Endothelial cell of umbilical vein (primary cell): Measurements from ENCODE around the gene SYT14. TPM values are rescaled to one million over a fixed set of nuclear protein-coding genes. Genes with fewer than 3 reads are reported as not detected.
"Not testable (repeated sequence)": the region's sequence is repeated elsewhere in the genome, so short reads cannot be mapped to it uniquely, and the experiment has no call there.

Experiments
- BruUV-seq: library from RNA; stranded (reverse); fragments of 400-500 nt; replicated peaks from 2 replicates; lab custom pipeline; 2021; lab: Mats Ljungman, UMichigan
- CTCF ChIA-PET: fragments of 300-600, 350-600 bp; sonication (Branson Sonifier 250); formaldehyde crosslinking; loops from one replicate; lab custom pipeline; 2021; ENCODE audit warnings: antibody characterized with exemption, inconsistent platforms; lab: Charles Lee
- POLR2A ChIA-PET: fragments of 300-600, 350-600 bp; sonication (Branson Sonifier 250); formaldehyde crosslinking; loops from one replicate; lab custom pipeline; 2021; ENCODE audit warnings: antibody characterized with exemption, inconsistent platforms; lab: Charles Lee
- DNase-seq: peaks from one replicate; pipeline ENCODE4 v3.0.0-alpha.2; 2011; ENCODE audit warnings: low read depth, low spot score
- FAIRE-seq: peaks from 2 replicates; lab custom pipeline; 2011; peaks lifted over from hg19 to GRCh38; lab: Jason Lieb, UNC
- H2AFZ ChIP-seq: 2 replicates; pipeline ENCODE4 v1.6.0; 2012; ENCODE audit warnings: low read depth, low read length, control low read depth, inconsistent platforms
- H3K27ac ChIP-seq: 2 replicates; pipeline ENCODE4 v1.5.1; 2011; ENCODE audit warnings: low read depth, mild to moderate bottlenecking, control low read depth, low read length, moderate library complexity; ENCODE audit not compliant: insufficient read depth
- H3K27me3 ChIP-seq, 2 experiments: 2 replicates each; pipeline versions ENCODE4 v1.6.0 to v1.6.1; 2011; ENCODE audit warnings: low read length in 2 of 2, mixed read lengths in 1 of 2; ENCODE audit not compliant: control insufficient read depth in 2 of 2, insufficient read depth in 2 of 2
- H3K36me3 ChIP-seq, 2 experiments: 2 replicates in 1 of 2; 3 replicates in 1 of 2; pipeline ENCODE4 v1.5.1; 2011; ENCODE audit warnings: low read length in 2 of 2, mild to moderate bottlenecking in 1 of 2, moderate library complexity in 1 of 2; ENCODE audit not compliant: control insufficient read depth in 2 of 2, insufficient read depth in 2 of 2; ENCODE audit errors: extremely low read depth in 1 of 2
- H3K4me1 ChIP-seq: 3 replicates; pipeline ENCODE4 v1.5.1; 2011; ENCODE audit warnings: mild to moderate bottlenecking, low read length; ENCODE audit not compliant: control insufficient read depth, insufficient read depth; ENCODE audit errors: extremely low read depth
- H3K4me2 ChIP-seq: 2 replicates; pipeline ENCODE4 v1.6.1; 2011; ENCODE audit warnings: low read length, control low read depth, mixed read lengths; ENCODE audit not compliant: insufficient read depth
- H3K4me3 ChIP-seq, 3 experiments: fragments of 200-600 bp in 1 of 3; sonication (generic), shearing (Covaris generic) in 1 of 3; replicated peaks in 1 of 3; 2 replicates each; pipeline ENCODE4 v1.5.1; 2011 to 2016; ENCODE audit warnings: control low read depth in 3 of 3, low read length in 3 of 3, mild to moderate bottlenecking in 2 of 3, inconsistent platforms in 1 of 3, low read depth in 1 of 3, moderate library complexity in 1 of 3; ENCODE audit not compliant: insufficient read depth in 1 of 3
- H3K79me2 ChIP-seq: 2 replicates; pipeline ENCODE4 v1.6.0; 2012; ENCODE audit warnings: low read length, inconsistent platforms; ENCODE audit not compliant: control insufficient read depth, insufficient read depth
- H3K9ac ChIP-seq: replicated peaks from 2 replicates; pipeline ENCODE3; 2011; ENCODE audit warnings: low read length, control low read depth; ENCODE audit not compliant: insufficient read depth; ENCODE audit errors: extremely low read depth
- H3K9me1 ChIP-seq: replicated peaks from 3 replicates; pipeline ENCODE4 v1.6.0; 2011; ENCODE audit warnings: mild to moderate bottlenecking, low read length; ENCODE audit not compliant: control insufficient read depth, insufficient read depth; ENCODE audit errors: extremely low read depth
- H3K9me3 ChIP-seq: replicated peaks from 2 replicates; pipeline ENCODE4 v1.5.1; 2012; ENCODE audit warnings: low read length, inconsistent platforms; ENCODE audit not compliant: control insufficient read depth, insufficient read depth
- H4K20me1 ChIP-seq: replicated peaks from 2 replicates; pipeline ENCODE3; 2011; ENCODE audit warnings: mild to moderate bottlenecking, low read length; ENCODE audit not compliant: control insufficient read depth, insufficient read depth; ENCODE audit errors: extremely low read depth
- CTCF ChIP-seq, 2 donors: IDR thresholded peaks; 1 replicate in 1 of 2; 2 replicates in 1 of 2; pipeline ENCODE4 v1.5.1; 2011; ENCODE audit warnings: low read length in 2 of 2, mild to moderate bottlenecking in 2 of 2, moderate library complexity in 2 of 2, control low read depth in 1 of 2, inconsistent platforms in 1 of 2, low read depth in 1 of 2; ENCODE audit not compliant: insufficient read depth in 1 of 2; ENCODE audit errors: extremely low read depth in 1 of 2
- EZH2 ChIP-seq: IDR thresholded peaks from 2 replicates; pipeline ENCODE4 v1.6.1; 2012; ENCODE audit warnings: borderline replicate concordance, low read depth, mild to moderate bottlenecking, moderate library complexity, low read length, inconsistent platforms; ENCODE audit not compliant: severe bottlenecking
- FOS ChIP-seq: IDR thresholded peaks from 2 replicates; pipeline ENCODE4 v1.6.1; 2011; ENCODE audit warnings: mild to moderate bottlenecking, low read length, moderate library complexity, borderline replicate concordance; ENCODE audit not compliant: insufficient read depth
- GATA2 ChIP-seq: IDR thresholded peaks from 2 replicates; pipeline ENCODE4 v1.7.0; 2011; ENCODE audit warnings: low read depth, mild to moderate bottlenecking, moderate library complexity, mixed read lengths, low read length; ENCODE audit not compliant: insufficient read length, insufficient read depth
- JUN ChIP-seq: IDR thresholded peaks from 2 replicates; pipeline ENCODE4 v1.6.1; 2011; ENCODE audit warnings: borderline replicate concordance, low read depth; ENCODE audit not compliant: insufficient read length, insufficient read depth
- MAX ChIP-seq: IDR thresholded peaks from 2 replicates; pipeline ENCODE4 v1.6.1; 2011; ENCODE audit not compliant: insufficient read depth, insufficient read length
- POLR2A ChIP-seq: IDR thresholded peaks from 2 replicates; pipeline ENCODE4 v1.6.1; 2012; ENCODE audit warnings: low read depth, mild to moderate bottlenecking, control low read depth, low read length
- POLR2AphosphoS5 ChIP-seq: IDR thresholded peaks from 2 replicates; pipeline ENCODE4 v1.6.1; 2012; ENCODE audit warnings: low read depth, mild to moderate bottlenecking, control low read depth, low read length, moderate library complexity; ENCODE audit not compliant: insufficient read depth
- dilution Hi-C: fragments of 300-500 bp; cut with MboI; formaldehyde crosslinking; loops from one replicate; pipeline ENCODE4 v1.15.0; 2019; ENCODE audit warnings: low sequenced_read_pairs; ENCODE audit not compliant: extremely low pct_ligation_motif_present
- intact Hi-C: fragments of 100-400 bp; cut with micrococcal nuclease; formaldehyde crosslinking; loops from one replicate; pipeline ENCODE4 v1.10.0; 2022
- polyA plus RNA-seq, 4 experiments: library from polyadenylated mRNA; depleted of rRNA in 3 of 4; stranded (reverse) in 3 of 4; unstranded in 1 of 4; fragments of >200 nt; gene quantifications; 2 replicates each; pipeline versions ENCODE4 v1.2.1 to v1.2.3, GENCODE V29; 2011 to 2012; ENCODE audit warnings: missing spikeins in 1 of 4
- total RNA-seq: library from RNA; stranded (reverse); gene quantifications from 2 replicates; pipeline ENCODE4 v1.2.3, GENCODE V29; 2021

Gene SYT14
- total and polyA plus RNA-seq, 2 donors (not counting 3 experiments of a cell fraction or from before 2014, with no cell fraction given): 0.08 to 0.18 TPM

DNA sequence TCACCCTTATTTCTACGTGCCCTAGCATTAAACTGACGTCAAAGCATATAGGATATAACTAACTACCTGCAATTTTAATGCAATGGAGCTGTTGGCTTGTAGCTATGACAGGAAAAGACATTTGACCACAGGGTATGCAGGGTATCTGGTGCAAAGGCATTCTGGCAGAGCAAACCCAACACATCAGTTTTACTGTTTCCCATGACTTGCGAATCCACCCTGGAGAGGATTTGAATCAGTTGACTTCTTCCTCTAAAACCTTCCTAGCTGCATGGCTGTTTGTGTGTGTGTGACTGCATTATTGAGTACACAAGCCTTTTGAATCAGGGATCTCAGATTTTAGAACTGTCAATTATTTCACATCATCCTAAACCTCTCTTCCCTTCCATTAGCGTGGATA lies 41.7 kb upstream of the SYT14 start:
- Histone ChIP-seq H3K4me1 (peaks cover 19% of the 10 kb centered on the region), H3K27me3 (no peaks in the 10 kb centered on the region), H3K36me3 (no peaks in the 10 kb centered on the region), H3K27ac (peak overlapping the region; percentile 77), H4K20me1 (no peaks in the 10 kb centered on the region), H3K9me3 (no peaks in the 10 kb centered on the region), H3K4me2 (no peak overlapping the region), H3K9me1 (no peaks in the 10 kb centered on the region), H2AFZ (no peak overlapping the region), H3K4me3 (no peak overlapping the region), H3K79me2 (no peaks in the 10 kb centered on the region), H3K9ac (no peak overlapping the region)
- DNase-seq: no peak
- FAIRE-seq: peak; percentile 58
- dilution Hi-C loops (no loop called here), intact Hi-C loops (no loop called here)
- POLR2A ChIA-PET: no interaction called here
- CTCF ChIA-PET: interaction anchor here (0.8 to 3.8 kb wide), 11 partner anchors 10 to 221 kb away, joined by 3 to 19 read pairs (median 3); partner anchors contain the start of gene G0S2
- no TSS peak for BruUV-seq
- TF ChIP-seq JUN (no peak), GATA2 (no peak), EZH2 (no peak), FOS (no peak), POLR2A (no peak), POLR2AphosphoS5 (no peak), CTCF (IDR thresholded peaks at IDR 0.05; ENCODE audit: extremely low read depth in 1 of 2, insufficient read depth in 1 of 2, low read depth in 1 of 2, low read length in 2 of 2) (no peak), MAX (no peak)

- H3K36me3 ChIP-seq, intact Hi-C loops, BruUV-seq, CTCF ChIA-PET, H3K4me2 ChIP-seq, H4K20me1 ChIP-seq, FAIRE-seq, POLR2A ChIA-PET, DNase-seq, dilution Hi-C loops, H3K9me1 ChIP-seq, H2AFZ ChIP-seq, H3K27me3 ChIP-seq, H3K9ac ChIP-seq, H3K27ac ChIP-seq, H3K9me3 ChIP-seq, H3K79me2 ChIP-seq, H3K4me3 ChIP-seq: not testable (repeated sequence)
- peaks cover 19% of the 10 kb centered on the region for H3K4me1 ChIP-seq
These were observed 39.7 kb upstream of the SYT14 start for GRCh38 chr1:209898271-209898670.

GRCh38 chr1:209898851-209899250 lies 39.2 kb upstream of the SYT14 start:
- H3K9me3 ChIP-seq, H3K9ac ChIP-seq, intact Hi-C loops, CTCF ChIA-PET, POLR2A ChIA-PET, H3K9me1 ChIP-seq, dilution Hi-C loops, BruUV-seq, FAIRE-seq, H3K27ac ChIP-seq, H4K20me1 ChIP-seq, H3K27me3 ChIP-seq, H3K36me3 ChIP-seq, H3K79me2 ChIP-seq, H3K4me2 ChIP-seq, H3K4me3 ChIP-seq, DNase-seq, H2AFZ ChIP-seq: not testable (repeated sequence)
- H3K4me1 ChIP-seq: peaks cover 19% of the 10 kb centered on the region
